ENCODE measurements around the gene GRAMD1A. TPM values are rescaled to one million over a fixed set of nuclear protein-coding genes. Genes with fewer than 3 reads are reported as not detected.

Gene GRAMD1A
- total RNA-seq, 1 donor from 2014 or later = 67.4 TPM

- H3K36me3 Mint-ChIP-seq (ENCODE audit: low read depth, unreplicated experiment) = peaks cover 3% of the 10 kb centered on the region
- H3K4me3 Mint-ChIP-seq (ENCODE audit: unreplicated experiment) = no peak overlapping the region
- no peak for FAIRE-seq
These were observed 27.9 kb upstream of the GRAMD1A start for GRCh38 chr19:34972163-34972705.

GRCh38 chr19:34974646-34975045 lies 25.5 kb upstream of the GRAMD1A start:
- Mint-ChIP-seq H3K36me3 (ENCODE audit: low read depth, unreplicated experiment) (peaks cover 2% of the 10 kb centered on the region), H3K4me3 (ENCODE audit: unreplicated experiment) (no peak overlapping the region), H3K4me1 (ENCODE audit: low read depth, unreplicated experiment) (no peaks in the 10 kb centered on the region), H3K27me3 (ENCODE audit: low read depth, unreplicated experiment) (peaks cover 4% of the 10 kb centered on the region), H3K27ac (ENCODE audit: unreplicated experiment) (no peak overlapping the region), H3K9me3 (ENCODE audit: unreplicated experiment) (peaks cover 4% of the 10 kb centered on the region)
- Histone ChIP-seq H3K9me3 (ENCODE audit: insufficient read depth, low read depth, low read length) (peaks cover 8% of the 10 kb centered on the region), H3K9ac (ENCODE audit: low read length) (no peak overlapping the region), H4K20me1 (ENCODE audit: insufficient read depth, low read length) (no peaks in the 10 kb centered on the region), H3K27ac (ENCODE audit: low read depth, low read length) (no peak overlapping the region), H3K4me3 (ENCODE audit: insufficient read depth, low read depth, low read length) (no peak overlapping the region), H3K36me3 (ENCODE audit: insufficient read depth, low read length) (no peaks in the 10 kb centered on the region), H3K4me1 (ENCODE audit: insufficient read depth, low read length) (no peaks in the 10 kb centered on the region), H3K27me3 (ENCODE audit: insufficient read depth, low read length) (no peaks in the 10 kb centered on the region), H2AFZ (ENCODE audit: low read depth, low read length) (no peak overlapping the region), H3K79me2 (ENCODE audit: insufficient read depth, low read length) (no peaks in the 10 kb centered on the region), H3K4me2 (ENCODE audit: low read length) (no peak overlapping the region)
- DNase-seq (ENCODE audit: low read depth) = no peak
- no peak for TF ChIP-seq EZH2 (IDR thresholded peaks at IDR 0.05; ENCODE audit: insufficient read depth, low read length)
- TF ChIP-seq CTCF (IDR thresholded peaks at IDR 0.05; ENCODE audit: insufficient read depth, low read depth, low read length) = no peak
- no peak for FAIRE-seq

More at GRCh38 chr19:34972163-34972705, 27.9 kb upstream of the GRAMD1A start:
- Histone ChIP-seq H3K4me3 (ENCODE audit: insufficient read depth, low read depth, low read length) (no peak overlapping the region), H3K9ac (ENCODE audit: low read length) (no peak overlapping the region), H3K4me1 (ENCODE audit: insufficient read depth, low read length) (no peaks in the 10 kb centered on the region), H3K27ac (ENCODE audit: low read depth, low read length) (no peak overlapping the region), H3K9me3 (ENCODE audit: insufficient read depth, low read depth, low read length) (peaks cover 14% of the 10 kb centered on the region), H3K36me3 (ENCODE audit: insufficient read depth, low read length) (no peaks in the 10 kb centered on the region), H2AFZ (ENCODE audit: low read depth, low read length) (no peak overlapping the region), H3K27me3 (ENCODE audit: insufficient read depth, low read length) (no peaks in the 10 kb centered on the region), H3K79me2 (ENCODE audit: insufficient read depth, low read length) (no peaks in the 10 kb centered on the region), H3K4me2 (ENCODE audit: low read length) (no peak overlapping the region), H4K20me1 (ENCODE audit: insufficient read depth, low read length) (no peaks in the 10 kb centered on the region)
- Mint-ChIP-seq H3K27me3 (ENCODE audit: low read depth, unreplicated experiment) (peaks cover 4% of the 10 kb centered on the region), H3K27ac (ENCODE audit: unreplicated experiment) (no peak overlapping the region), H3K9me3 (ENCODE audit: unreplicated experiment) (peaks cover 6% of the 10 kb centered on the region), H3K4me1 (ENCODE audit: low read depth, unreplicated experiment) (no peaks in the 10 kb centered on the region)
- no peak for DNase-seq (ENCODE audit: low read depth)
- no peak for TF ChIP-seq EZH2 (IDR thresholded peaks at IDR 0.05; ENCODE audit: insufficient read depth, low read length)
- no peak for TF ChIP-seq CTCF (IDR thresholded peaks at IDR 0.05; ENCODE audit: insufficient read depth, low read depth, low read length)

- Mint-ChIP-seq H3K9me3 (ENCODE audit: unreplicated experiment) (peaks cover 7% of the 10 kb centered on the region), H3K36me3 (ENCODE audit: low read depth, unreplicated experiment) (peaks cover 1% of the 10 kb centered on the region), H3K27me3 (ENCODE audit: low read depth, unreplicated experiment) (peaks cover 6% of the 10 kb centered on the region), H3K4me3 (ENCODE audit: unreplicated experiment) (no peak overlapping the region), H3K4me1 (ENCODE audit: low read depth, unreplicated experiment) (no peaks in the 10 kb centered on the region), H3K27ac (ENCODE audit: unreplicated experiment) (no peak overlapping the region)
- H3K9ac ChIP-seq (ENCODE audit: low read length) = no peak overlapping the region
- no peak overlapping the region for H2AFZ ChIP-seq (ENCODE audit: low read depth, low read length)
- no peaks in the 10 kb centered on the region for H3K79me2 ChIP-seq (ENCODE audit: insufficient read depth, low read length)
- no peaks in the 10 kb centered on the region for H4K20me1 ChIP-seq (ENCODE audit: insufficient read depth, low read length)
- no peaks in the 10 kb centered on the region for H3K27me3 ChIP-seq (ENCODE audit: insufficient read depth, low read length)
- H3K4me1 ChIP-seq (ENCODE audit: insufficient read depth, low read length) = no peaks in the 10 kb centered on the region
- no peaks in the 10 kb centered on the region for H3K36me3 ChIP-seq (ENCODE audit: insufficient read depth, low read length)
- no peak overlapping the region for H3K27ac ChIP-seq (ENCODE audit: low read depth, low read length)
- DNase-seq (ENCODE audit: low read depth) (no peak), FAIRE-seq (no peak)
- no peak for TF ChIP-seq EZH2 (IDR thresholded peaks at IDR 0.05; ENCODE audit: insufficient read depth, low read length)
- TF ChIP-seq CTCF (IDR thresholded peaks at IDR 0.05; ENCODE audit: insufficient read depth, low read depth, low read length) = no peak
- no peak overlapping the region for H3K4me3 ChIP-seq (ENCODE audit: insufficient read depth, low read depth, low read length)
- H3K9me3 ChIP-seq (ENCODE audit: insufficient read depth, low read depth, low read length) = peaks cover 8% of the 10 kb centered on the region
- H3K4me2 ChIP-seq (ENCODE audit: low read length) = no peak overlapping the region
These were observed 25.1 kb upstream of the GRAMD1A start for GRCh38 chr19:34975056-34975455.

Measured in astrocyte (in vitro differentiated cells and primary cell).